ENCODE measurements around the gene RREB1.

DNA sequence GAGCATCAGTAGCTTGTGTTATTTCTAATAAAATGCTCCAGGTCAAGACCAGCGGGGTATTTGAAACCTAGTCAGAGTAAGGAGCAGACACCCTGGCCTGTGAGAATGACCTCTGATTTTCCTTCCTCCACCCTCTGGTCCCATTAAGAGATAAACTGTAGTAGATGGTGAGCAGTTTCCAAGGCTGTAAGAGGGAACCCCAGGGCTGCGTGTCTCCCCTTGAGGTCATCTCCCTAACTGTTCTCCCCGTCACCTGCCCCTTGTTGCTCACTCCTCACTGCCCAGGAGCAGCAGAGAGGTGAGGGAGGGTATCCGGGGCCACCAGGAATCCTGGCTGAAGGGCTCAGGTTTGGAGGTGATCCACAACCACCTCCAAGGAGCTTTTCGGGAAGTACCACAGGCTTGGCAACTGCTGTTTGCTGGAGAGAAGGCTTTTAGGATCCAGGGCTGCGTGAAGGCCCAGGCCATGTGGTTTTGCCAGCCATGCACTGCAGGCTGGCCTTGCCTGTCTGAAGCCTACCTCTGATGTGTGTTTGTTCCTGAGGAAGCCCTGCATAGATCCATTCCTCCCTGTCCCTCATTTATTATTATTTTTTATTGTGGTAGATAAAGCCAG lies 62.5 kb downstream of the RREB1 start:
- TF ChIP-seq, protein P1, sequence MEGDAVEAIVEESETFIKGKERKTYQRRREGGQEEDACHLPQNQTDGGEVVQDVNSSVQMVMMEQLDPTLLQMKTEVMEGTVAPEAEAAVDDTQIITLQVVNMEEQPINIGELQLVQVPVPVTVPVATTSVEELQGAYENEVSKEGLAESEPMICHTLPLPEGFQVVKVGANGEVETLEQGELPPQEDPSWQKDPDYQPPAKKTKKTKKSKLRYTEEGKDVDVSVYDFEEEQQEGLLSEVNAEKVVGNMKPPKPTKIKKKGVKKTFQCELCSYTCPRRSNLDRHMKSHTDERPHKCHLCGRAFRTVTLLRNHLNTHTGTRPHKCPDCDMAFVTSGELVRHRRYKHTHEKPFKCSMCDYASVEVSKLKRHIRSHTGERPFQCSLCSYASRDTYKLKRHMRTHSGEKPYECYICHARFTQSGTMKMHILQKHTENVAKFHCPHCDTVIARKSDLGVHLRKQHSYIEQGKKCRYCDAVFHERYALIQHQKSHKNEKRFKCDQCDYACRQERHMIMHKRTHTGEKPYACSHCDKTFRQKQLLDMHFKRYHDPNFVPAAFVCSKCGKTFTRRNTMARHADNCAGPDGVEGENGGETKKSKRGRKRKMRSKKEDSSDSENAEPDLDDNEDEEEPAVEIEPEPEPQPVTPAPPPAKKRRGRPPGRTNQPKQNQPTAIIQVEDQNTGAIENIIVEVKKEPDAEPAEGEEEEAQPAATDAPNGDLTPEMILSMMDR (IDR thresholded peaks at IDR 0.05), result no peak
- TF ChIP-seq POLR2A (IDR thresholded peaks at IDR 0.05), result no peak

All from adrenal gland (tissue), 5 donors.